Measurements from ENCODE around the gene PCDHA9.
"Not testable (repeated sequence)": the region's sequence is repeated elsewhere in the genome, so short reads cannot be mapped to it uniquely, and the experiment has no call there.

Gene PCDHA9

DNA sequence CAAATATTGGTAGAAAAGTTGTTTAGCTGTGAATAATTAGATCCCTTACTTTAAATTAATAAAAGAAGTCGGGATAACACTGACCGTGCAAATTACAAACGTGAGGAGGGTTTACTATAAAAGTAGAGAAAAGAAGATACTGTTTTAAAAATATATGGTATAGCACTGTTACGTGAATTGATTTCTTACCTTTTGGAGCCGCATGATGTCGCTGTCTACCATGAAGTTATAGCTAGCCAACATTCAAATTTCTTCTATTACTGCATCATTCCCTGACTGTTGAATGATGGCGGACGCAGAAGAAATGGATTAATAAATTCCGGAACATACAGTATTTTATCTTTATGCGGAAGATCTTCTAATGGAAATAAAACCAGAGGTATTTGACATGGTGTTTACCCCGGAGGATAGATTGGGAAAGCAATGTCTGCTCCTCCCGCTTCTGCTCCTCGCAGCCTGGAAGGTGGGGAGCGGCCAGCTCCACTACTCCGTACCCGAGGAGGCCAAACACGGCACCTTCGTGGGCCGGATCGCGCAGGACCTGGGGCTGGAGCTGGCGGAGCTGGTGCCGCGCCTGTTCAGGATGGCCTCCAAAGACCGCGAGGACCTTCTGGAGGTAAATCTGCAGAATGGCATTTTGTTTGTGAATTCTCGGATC, 20.3 kb upstream of the PCDHA9 start, which contains the start of gene PCDHA6:
TSS of gene PCDHA6 (plus strand) at position 257 of the 658 bp plus-strand sequence. CDS start at position 389, 132 bp downstream.
- TF ChIP-seq POLR2A (IDR thresholded peaks at IDR 0.05; ENCODE audit: low read length): no peak
- no peak for TF ChIP-seq GATA1 (IDR thresholded peaks at IDR 0.05; ENCODE audit: low read depth, low read length)
- DNase-seq: peak in 1 of 2 experiments; percentile 2

DNA sequence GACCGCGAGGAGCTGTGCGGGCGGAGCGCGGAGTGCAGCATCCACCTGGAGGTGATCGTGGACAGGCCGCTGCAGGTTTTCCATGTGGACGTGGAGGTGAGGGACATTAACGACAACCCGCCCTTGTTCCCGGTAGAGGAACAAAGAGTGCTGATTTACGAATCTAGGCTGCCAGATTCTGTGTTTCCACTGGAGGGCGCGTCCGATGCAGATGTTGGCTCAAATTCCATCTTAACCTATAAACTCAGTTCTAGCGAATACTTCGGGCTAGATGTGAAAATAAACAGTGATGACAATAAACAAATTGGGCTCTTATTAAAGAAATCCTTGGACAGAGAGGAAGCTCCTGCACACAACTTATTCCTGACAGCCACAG, 19.8 kb upstream of the PCDHA9 start:
- no peak for TF ChIP-seq POLR2A (IDR thresholded peaks at IDR 0.05; ENCODE audit: low read length)
- no peak for TF ChIP-seq GATA1 (IDR thresholded peaks at IDR 0.05; ENCODE audit: low read depth, low read length)
- no peak for DNase-seq

GRCh38 chr5:140829511-140830501, 18.4 kb upstream of the PCDHA9 start:
- not testable (repeated sequence) for DNase-seq

DNA sequence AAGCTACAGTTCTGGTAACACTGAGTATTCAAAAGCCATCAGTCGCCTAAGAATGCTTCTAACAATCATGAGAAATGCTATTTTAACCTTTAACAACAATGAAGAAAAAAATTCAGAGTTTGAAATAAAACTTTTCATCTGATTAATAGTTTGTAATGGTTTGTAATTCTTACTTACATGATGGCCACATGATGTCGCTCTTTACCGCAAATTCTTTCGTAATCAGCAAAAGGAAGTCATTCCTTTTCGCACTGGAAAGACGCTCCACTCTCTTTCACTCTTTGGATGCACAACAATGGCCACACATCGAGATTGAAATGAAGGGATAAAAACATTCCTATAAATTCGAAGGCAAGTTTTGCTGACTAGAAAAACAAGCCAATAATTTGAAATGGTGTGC, 14.2 kb upstream of the PCDHA9 start, which contains the start of gene PCDHA7:
TSS of gene PCDHA7 (plus strand) at position 277 of the 400 bp plus-strand sequence. CDS start at position 392, 115 bp downstream.
- peak in 1 of 2 experiments; percentile 3 for DNase-seq
- TF ChIP-seq GATA1 (IDR thresholded peaks at IDR 0.05; ENCODE audit: low read depth, low read length) (no peak), POLR2A (IDR thresholded peaks at IDR 0.05; ENCODE audit: low read length) (no peak)

DNA sequence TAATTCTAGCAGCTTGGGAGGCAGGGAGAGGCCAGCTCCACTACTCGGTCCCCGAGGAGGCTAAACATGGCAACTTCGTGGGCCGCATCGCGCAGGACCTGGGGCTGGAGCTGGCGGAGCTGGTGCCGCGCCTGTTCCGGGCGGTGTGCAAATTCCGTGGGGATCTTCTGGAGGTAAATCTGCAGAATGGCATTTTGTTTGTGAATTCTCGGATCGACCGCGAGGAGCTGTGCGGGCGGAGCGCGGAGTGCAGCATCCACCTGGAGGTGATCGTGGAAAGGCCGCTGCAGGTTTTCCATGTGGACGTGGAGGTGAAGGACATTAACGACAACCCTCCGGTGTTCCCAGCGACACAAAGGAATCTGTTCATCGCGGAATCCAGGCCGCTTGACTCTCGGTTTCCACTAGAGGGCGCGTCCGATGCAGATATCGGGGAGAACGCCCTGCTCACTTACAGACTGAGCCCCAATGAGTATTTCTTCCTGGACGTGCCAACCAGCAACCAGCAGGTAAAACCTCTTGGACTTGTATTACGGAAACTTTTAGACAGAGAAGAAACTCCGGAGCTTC, 13.7 kb upstream of the PCDHA9 start:
- not testable (repeated sequence) for DNase-seq

DNA sequence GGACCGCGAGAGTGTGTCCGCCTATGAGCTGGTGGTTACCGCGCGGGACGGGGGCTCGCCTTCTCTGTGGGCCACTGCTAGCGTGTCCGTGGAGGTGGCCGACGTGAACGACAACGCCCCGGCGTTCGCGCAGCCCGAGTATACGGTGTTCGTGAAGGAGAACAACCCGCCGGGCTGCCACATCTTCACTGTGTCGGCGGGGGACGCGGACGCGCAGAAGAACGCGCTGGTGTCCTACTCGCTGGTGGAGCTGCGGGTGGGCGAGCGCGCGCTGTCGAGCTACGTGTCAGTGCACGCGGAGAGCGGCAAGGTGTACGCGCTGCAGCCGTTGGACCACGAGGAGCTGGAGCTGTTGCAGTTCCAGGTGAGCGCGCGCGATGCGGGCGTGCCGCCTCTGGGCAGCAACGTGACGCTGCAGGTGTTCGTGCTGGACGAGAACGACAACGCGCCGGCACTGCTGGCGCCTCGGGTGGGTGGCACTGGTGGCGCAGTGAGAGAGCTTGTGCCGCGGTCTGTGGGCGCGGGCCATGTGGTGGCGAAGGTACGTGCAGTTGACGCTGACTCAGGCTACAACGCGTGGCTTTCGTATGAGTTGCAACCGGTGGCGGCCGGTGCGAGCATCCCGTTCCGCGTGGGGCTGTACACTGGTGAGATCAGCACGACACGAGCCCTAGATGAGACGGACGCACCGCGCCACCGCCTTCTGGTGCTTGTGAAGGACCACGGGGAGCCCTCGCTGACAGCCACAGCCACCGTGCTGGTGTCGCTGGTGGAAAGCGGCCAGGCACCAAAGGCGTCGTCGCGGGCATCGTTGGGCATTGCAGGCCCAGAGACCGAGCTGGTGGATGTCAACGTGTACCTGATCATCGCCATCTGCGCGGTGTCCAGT, 12.3 kb upstream of the PCDHA9 start:
- DNase-seq: no peak
- TF ChIP-seq GATA1 (IDR thresholded peaks at IDR 0.05; ENCODE audit: low read depth, low read length): no peak
- TF ChIP-seq POLR2A (IDR thresholded peaks at IDR 0.05; ENCODE audit: low read length): no peak

- TF ChIP-seq POLR2A (IDR thresholded peaks at IDR 0.05; ENCODE audit: low read length) (no peak), GATA1 (IDR thresholded peaks at IDR 0.05; ENCODE audit: low read depth, low read length) (no peak)
- DNase-seq: peak; percentile 13 to 27
These were observed 6.9 kb upstream of the PCDHA9 start, which contains the start of gene PCDHA8 for GRCh38 chr5:140840978-140841962. Gene PCDHA8 (plus strand): TSS chr5:140841187. CDS start chr5:140841322, 135 bp downstream.

DNA sequence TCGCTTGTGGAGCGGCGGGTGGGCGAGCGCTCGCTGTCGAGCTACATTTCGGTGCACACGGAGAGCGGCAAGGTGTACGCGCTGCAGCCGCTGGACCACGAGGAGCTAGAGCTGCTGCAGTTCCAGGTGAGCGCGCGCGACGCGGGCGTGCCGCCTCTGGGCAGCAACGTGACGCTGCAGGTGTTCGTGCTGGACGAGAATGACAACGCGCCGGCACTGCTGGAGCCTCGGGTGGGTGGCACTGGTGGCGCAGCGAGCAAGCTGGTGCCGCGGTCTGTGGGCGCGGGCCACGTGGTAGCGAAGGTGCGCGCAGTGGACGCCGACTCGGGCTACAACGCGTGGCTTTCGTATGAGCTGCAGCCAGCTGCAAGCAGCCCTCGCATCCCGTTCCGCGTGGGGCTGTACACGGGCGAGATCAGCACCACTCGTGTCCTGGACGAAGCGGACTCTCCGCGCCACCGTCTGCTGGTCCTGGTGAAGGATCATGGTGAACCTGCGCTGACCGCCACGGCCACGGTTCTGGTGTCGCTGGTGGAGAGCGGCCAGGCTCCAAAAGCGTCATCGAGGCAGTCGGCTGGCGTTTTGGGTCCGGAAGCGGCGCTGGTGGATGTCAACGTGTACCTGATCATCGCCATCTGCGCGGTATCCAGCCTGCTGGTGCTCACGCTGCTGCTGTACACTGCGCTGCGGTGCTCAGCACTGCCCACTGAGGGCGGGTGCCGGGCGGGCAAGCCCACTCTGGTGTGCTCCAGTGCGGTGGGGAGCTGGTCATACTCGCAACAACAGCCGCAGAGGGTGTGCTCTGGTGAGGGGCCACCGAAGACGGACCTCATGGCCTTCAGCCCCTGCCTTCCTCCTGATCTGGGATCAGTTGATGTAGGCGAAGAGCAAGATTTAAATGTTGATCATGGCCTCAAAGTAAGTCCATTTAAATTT, 5.1 kb upstream of the PCDHA9 start:
- no peak for DNase-seq
- TF ChIP-seq POLR2A (IDR thresholded peaks at IDR 0.05; ENCODE audit: low read length) (no peak), GATA1 (IDR thresholded peaks at IDR 0.05; ENCODE audit: low read depth, low read length) (no peak)

DNA sequence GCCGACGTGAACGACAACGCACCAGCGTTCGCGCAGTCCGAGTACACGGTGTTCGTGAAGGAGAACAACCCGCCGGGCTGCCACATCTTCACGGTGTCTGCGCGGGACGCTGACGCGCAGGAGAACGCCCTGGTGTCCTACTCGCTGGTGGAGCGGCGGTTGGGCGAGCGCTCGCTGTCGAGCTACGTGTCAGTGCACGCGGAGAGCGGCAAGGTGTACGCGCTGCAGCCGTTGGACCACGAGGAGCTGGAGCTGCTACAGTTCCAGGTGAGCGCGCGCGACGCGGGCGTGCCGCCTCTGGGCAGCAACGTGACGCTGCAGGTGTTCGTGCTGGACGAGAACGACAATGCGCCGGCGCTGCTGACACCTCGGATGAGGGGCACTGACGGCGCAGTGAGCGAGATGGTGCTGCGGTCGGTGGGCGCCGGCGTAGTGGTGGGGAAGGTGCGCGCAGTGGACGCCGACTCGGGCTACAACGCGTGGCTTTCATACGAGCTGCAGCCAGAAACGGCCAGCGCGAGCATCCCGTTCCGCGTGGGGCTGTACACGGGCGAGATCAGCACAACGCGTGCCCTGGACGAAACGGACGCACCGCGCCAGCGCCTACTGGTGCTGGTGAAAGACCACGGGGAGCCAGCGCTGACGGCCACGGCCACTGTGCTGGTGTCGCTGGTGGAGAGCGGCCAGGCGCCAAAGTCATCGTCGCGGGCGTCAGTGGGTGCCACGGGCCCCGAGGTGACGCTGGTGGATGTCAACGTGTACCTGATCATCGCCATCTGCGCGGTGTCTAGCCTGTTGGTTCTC, 1.9 kb downstream of the PCDHA9 start:
- DNase-seq: not testable (repeated sequence)

GRCh38 chr5:140855772-140856674, 7.8 kb downstream of the PCDHA9 start, which contains the start of gene PCDHA10:
Gene PCDHA10 (plus strand): TSS chr5:140855897. CDS start chr5:140856049, 152 bp downstream.
- TF ChIP-seq POLR2A (IDR thresholded peaks at IDR 0.05; ENCODE audit: low read length) (no peak), GATA1 (IDR thresholded peaks at IDR 0.05; ENCODE audit: low read depth, low read length) (no peak)
- peak in 1 of 2 experiments; percentile 11 for DNase-seq
